Osteocyte (in vitro differentiated cells): ENCODE data around the gene TNS1. TPM values are rescaled to one million over a fixed set of nuclear protein-coding genes. Genes with fewer than 3 reads are reported as not detected.
"Not testable (repeated sequence)": the region's sequence is repeated elsewhere in the genome, so short reads cannot be mapped to it uniquely, and the experiment has no call there.

Experiments used
- DNase-seq: peaks from one replicate; pipeline ENCODE4 v3.0.0; 2021; ENCODE audit warnings: mixed read lengths; ENCODE audit not compliant: unreplicated experiment; ENCODE audit errors: extremely low spot score
- H3K27ac Mint-ChIP-seq: one replicate; pipeline ENCODE4 v1.8.0; 2021; ENCODE audit warnings: mild to moderate bottlenecking, mixed read lengths; ENCODE audit not compliant: unreplicated experiment
- H3K27me3 Mint-ChIP-seq: one replicate; pipeline ENCODE4 v1.8.0; 2021; ENCODE audit warnings: mixed read lengths; ENCODE audit not compliant: unreplicated experiment
- H3K36me3 Mint-ChIP-seq: one replicate; pipeline ENCODE4 v1.8.0; 2021; ENCODE audit warnings: mixed read lengths; ENCODE audit not compliant: unreplicated experiment
- H3K4me1 Mint-ChIP-seq: one replicate; pipeline ENCODE4 v1.8.0; 2021; ENCODE audit warnings: mixed read lengths; ENCODE audit not compliant: unreplicated experiment
- H3K4me3 Mint-ChIP-seq: one replicate; pipeline ENCODE4 v1.8.0; 2021; ENCODE audit warnings: mild to moderate bottlenecking, moderate library complexity, mixed read lengths; ENCODE audit not compliant: unreplicated experiment
- H3K9me3 Mint-ChIP-seq: one replicate; pipeline ENCODE4 v1.8.0; 2021; ENCODE audit warnings: mixed read lengths; ENCODE audit not compliant: unreplicated experiment
- CTCF ChIP-seq: fragments of 200-600 bp; sonication (generic); IDR thresholded peaks from 2 replicates; pipeline ENCODE4 v1.5.0; 2021; ENCODE audit warnings: antibody characterized with exemption, mild to moderate bottlenecking, moderate library complexity
- total RNA-seq: library from RNA; stranded (reverse); gene quantifications from 2 replicates; pipeline ENCODE4 v1.2.1, GENCODE V29; 2021

Gene TNS1
- total RNA-seq, 1 donor from 2014 or later, result 80.8 TPM

GRCh38 chr2:217789003-217789735 lies 213.6 kb downstream of the TNS1 start:
- no peak overlapping the region for H3K27ac Mint-ChIP-seq
- peaks cover 13% of the 10 kb centered on the region for H3K4me1 Mint-ChIP-seq
- H3K36me3 Mint-ChIP-seq, result no peaks in the 10 kb centered on the region
- no peaks in the 10 kb centered on the region for H3K27me3 Mint-ChIP-seq
- peak; percentile 93 for DNase-seq
- H3K9me3 Mint-ChIP-seq, result no peaks in the 10 kb centered on the region
- H3K4me3 Mint-ChIP-seq, result no peak overlapping the region
- peak; percentile 99 for TF ChIP-seq CTCF

GRCh38 chr2:217788669-217789002 lies 214.2 kb downstream of the TNS1 start:
- no peak for TF ChIP-seq CTCF
- Mint-ChIP-seq H3K36me3 (no peaks in the 10 kb centered on the region), H3K4me3 (no peak overlapping the region), H3K27me3 (no peaks in the 10 kb centered on the region), H3K9me3 (no peaks in the 10 kb centered on the region), H3K27ac (no peak overlapping the region), H3K4me1 (peaks cover 13% of the 10 kb centered on the region)
- DNase-seq, result no peak

- H3K9me3 Mint-ChIP-seq, result peaks cover 8% of the 10 kb centered on the region
- no peak overlapping the region for H3K4me3 Mint-ChIP-seq
- H3K27me3 Mint-ChIP-seq, result no peaks in the 10 kb centered on the region
- peaks cover 13% of the 10 kb centered on the region for H3K4me1 Mint-ChIP-seq
- DNase-seq, result peak; percentile 80
- H3K27ac Mint-ChIP-seq, result no peak overlapping the region
- no peak for TF ChIP-seq CTCF
- H3K36me3 Mint-ChIP-seq, result peaks cover 6% of the 10 kb centered on the region
Measured at GRCh38 chr2:217787160-217787877, 215.5 kb downstream of the TNS1 start.

GRCh38 chr2:217786560-217786959 lies 216.2 kb downstream of the TNS1 start:
- peaks cover 12% of the 10 kb centered on the region for H3K4me1 Mint-ChIP-seq
- H3K9me3 Mint-ChIP-seq, H3K27ac Mint-ChIP-seq, H3K36me3 Mint-ChIP-seq, H3K4me3 Mint-ChIP-seq, H3K27me3 Mint-ChIP-seq: not testable (repeated sequence)
- peak; percentile 46 for DNase-seq

GRCh38 chr2:217785544-217786045 lies 217.2 kb downstream of the TNS1 start:
- peaks cover 8% of the 10 kb centered on the region for H3K9me3 Mint-ChIP-seq
- H3K27me3 Mint-ChIP-seq, result no peaks in the 10 kb centered on the region
- no peak overlapping the region for H3K4me3 Mint-ChIP-seq
- peaks cover 14% of the 10 kb centered on the region for H3K36me3 Mint-ChIP-seq
- H3K27ac Mint-ChIP-seq, result no peak overlapping the region
- peak; percentile 91 for DNase-seq
- H3K4me1 Mint-ChIP-seq, result peaks cover 8% of the 10 kb centered on the region
- TF ChIP-seq CTCF, result peak; percentile 96
